Uterus (tissue), 4 donors: ENCODE results near the gene TMEM117. TPM values are rescaled to one million over a fixed set of nuclear protein-coding genes. Genes with fewer than 3 reads are reported as not detected.

ENCODE experiments used
- DNase-seq, 2 donors: peaks; one replicate each; pipeline ENCODE4 v3.0.0-alpha.2; 2019 to 2020
- H3K27ac ChIP-seq, 2 donors: fragments of 200-600 bp; sonication (generic); 1 replicate in 1 of 2; 2 replicates in 1 of 2; pipeline ENCODE4 v1.5.1; 2016 to 2018
- H3K27me3 ChIP-seq, 2 donors: fragments of 200-600 bp; sonication (generic); one replicate each; pipeline ENCODE4 v1.5.1; 2018 to 2019; ENCODE audit warnings: control low read depth in 1 of 2
- H3K36me3 ChIP-seq, 2 donors: fragments of 200-600 bp; sonication (generic); one replicate each; pipeline ENCODE4 v1.5.1; 2019; ENCODE audit warnings: control low read depth in 1 of 2
- H3K4me1 ChIP-seq, 2 donors: fragments of 200-600 bp; sonication (generic); one replicate each; pipeline ENCODE4 v1.5.1; 2018 to 2019; ENCODE audit warnings: control low read depth in 1 of 2
- H3K4me3 ChIP-seq, 2 donors: fragments of 200-600 bp; sonication (generic); 1 replicate in 1 of 2; 2 replicates in 1 of 2; pipeline ENCODE4 v1.5.1; 2018 to 2019; ENCODE audit warnings: mild to moderate bottlenecking in 1 of 2
- H3K9me3 ChIP-seq, 2 donors: fragments of 200-600 bp; sonication (generic); one replicate each; pipeline ENCODE4 v1.5.1; 2019; ENCODE audit warnings: control low read depth in 1 of 2
- POLR2A ChIP-seq, 2 donors: fragments of 450-650 bp; IDR thresholded peaks; one replicate each; pipeline ENCODE4 v1.6.1; 2016; ENCODE audit warnings: antibody characterized with exemption in 2 of 2, mild to moderate bottlenecking in 1 of 2, moderate library complexity in 1 of 2
- intact Hi-C: fragments of 100-400 bp; cut with DNase I; formaldehyde crosslinking; loops from one replicate; pipeline ENCODE4 v1.15.1; 2023; ENCODE audit warnings: low total_unique reads
- total RNA-seq, 4 donors: library from RNA; depleted of rRNA in 3 of 4; stranded (reverse); fragments of >200 nt in 3 of 4; gene quantifications; one replicate each; pipeline versions ENCODE4 v1.1.0 to v1.2.4, GENCODE V29; 2014 to 2023
- TF ChIP-seq, protein P1 (sequence below), 4 experiments: fragments of 200-600 bp in 2 of 4; fragments of 450-650 bp in 2 of 4; sonication (generic) in 2 of 4; IDR thresholded peaks; one replicate each; pipeline ENCODE4 v1.5.1; 2016 to 2019; ENCODE audit warnings: antibody characterized with exemption in 4 of 4, mild to moderate bottlenecking in 2 of 4, moderate library complexity in 1 of 4
- donor health status: DM: yes; HTN: yes; CAD: no.

The TMEM117 gene
- total RNA-seq, 4 donors from 2014 or later = 1.0 to 34.4 (median 6.1) TPM

DNA sequence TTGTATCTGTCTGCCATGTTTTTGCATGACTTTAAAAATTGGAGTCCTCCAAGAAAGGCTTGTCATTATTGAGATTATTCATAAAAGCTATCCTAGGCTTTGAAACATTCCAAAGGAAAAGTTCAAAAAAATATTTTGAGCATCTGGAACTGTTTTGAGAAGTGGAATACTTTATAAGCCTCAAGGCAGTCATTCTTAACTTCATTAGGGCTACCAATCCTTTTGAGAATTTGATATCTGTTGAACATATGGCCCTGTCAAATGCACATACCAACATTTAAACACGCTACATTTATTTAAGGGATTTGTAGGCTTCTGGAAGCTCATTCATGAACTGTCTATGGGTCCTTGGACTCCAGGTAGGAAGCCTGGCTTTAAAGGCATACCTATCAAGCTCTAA is 77.0 kb downstream of the TMEM117 start:
- Histone ChIP-seq H3K4me1 (no peaks in the 10 kb centered on the region), H3K27ac (no peak overlapping the region), H3K9me3 (no peaks in the 10 kb centered on the region), H3K36me3 (no peaks in the 10 kb centered on the region), H3K27me3 (no peaks in the 10 kb centered on the region), H3K4me3 (no peak overlapping the region)
- no peak for TF ChIP-seq POLR2A (IDR thresholded peaks at IDR 0.05)
- TF ChIP-seq, protein P1, sequence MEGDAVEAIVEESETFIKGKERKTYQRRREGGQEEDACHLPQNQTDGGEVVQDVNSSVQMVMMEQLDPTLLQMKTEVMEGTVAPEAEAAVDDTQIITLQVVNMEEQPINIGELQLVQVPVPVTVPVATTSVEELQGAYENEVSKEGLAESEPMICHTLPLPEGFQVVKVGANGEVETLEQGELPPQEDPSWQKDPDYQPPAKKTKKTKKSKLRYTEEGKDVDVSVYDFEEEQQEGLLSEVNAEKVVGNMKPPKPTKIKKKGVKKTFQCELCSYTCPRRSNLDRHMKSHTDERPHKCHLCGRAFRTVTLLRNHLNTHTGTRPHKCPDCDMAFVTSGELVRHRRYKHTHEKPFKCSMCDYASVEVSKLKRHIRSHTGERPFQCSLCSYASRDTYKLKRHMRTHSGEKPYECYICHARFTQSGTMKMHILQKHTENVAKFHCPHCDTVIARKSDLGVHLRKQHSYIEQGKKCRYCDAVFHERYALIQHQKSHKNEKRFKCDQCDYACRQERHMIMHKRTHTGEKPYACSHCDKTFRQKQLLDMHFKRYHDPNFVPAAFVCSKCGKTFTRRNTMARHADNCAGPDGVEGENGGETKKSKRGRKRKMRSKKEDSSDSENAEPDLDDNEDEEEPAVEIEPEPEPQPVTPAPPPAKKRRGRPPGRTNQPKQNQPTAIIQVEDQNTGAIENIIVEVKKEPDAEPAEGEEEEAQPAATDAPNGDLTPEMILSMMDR (IDR thresholded peaks at IDR 0.05) = no peak
- DNase-seq = no peak
- intact Hi-C loops = no loop called here

DNA sequence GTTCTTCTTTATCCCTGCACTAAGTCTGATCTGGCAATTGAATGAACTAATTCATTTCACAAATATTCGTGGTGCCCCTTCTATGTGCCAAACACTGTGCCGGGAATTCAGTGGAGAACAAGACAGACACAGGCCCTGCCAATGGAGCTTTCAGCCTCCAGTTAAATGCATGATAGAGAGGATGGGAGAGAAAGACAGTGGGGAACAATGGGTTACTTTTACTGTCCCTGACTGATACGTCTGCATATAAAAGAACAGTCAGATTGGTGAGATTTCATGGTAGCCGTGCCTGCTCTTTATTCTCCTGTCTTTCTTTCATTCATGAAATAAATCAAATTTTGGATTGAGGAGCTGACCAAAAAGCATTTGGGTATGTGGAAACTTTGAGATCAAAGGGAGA is 78.5 kb downstream of the TMEM117 start:
- H3K4me1 ChIP-seq = no peaks in the 10 kb centered on the region

DNA sequence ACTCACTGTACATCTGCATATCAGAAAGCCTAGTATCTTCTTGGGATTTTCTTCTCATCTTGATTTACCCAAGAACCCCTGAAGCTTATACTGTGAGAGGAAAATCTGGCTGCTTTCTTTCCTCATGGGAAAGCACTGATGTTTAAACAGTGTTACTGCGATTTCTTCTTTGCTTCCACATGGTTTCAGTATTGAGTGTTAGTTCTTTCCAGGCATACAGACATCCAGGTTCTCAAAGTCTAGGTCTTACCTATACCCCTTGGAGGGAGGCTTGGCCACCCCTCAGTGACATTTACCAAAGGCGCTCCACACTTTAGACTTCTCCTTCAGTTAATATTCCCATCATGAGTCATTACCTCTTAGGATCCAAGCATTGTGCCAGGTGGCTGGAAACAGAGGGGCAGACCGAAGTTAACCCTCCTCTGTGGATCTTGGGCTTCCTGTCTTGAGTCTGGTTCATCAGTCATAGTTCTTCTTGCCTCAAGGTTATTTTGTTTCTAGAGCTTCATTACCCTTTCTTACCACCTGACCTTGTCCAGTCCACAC is 79.1 kb downstream of the TMEM117 start:
- Histone ChIP-seq H3K27ac (no peak overlapping the region), H3K4me3 (no peak overlapping the region), H3K9me3 (no peaks in the 10 kb centered on the region), H3K27me3 (no peaks in the 10 kb centered on the region), H3K4me1 (no peaks in the 10 kb centered on the region), H3K36me3 (no peaks in the 10 kb centered on the region)
- TF ChIP-seq POLR2A (IDR thresholded peaks at IDR 0.05) = no peak
- TF ChIP-seq, protein P1 (IDR thresholded peaks at IDR 0.05) = no peak
- DNase-seq = no peak
- intact Hi-C loops = no loop called here

More for the DNA sequence above, 78.5 kb downstream of the TMEM117 start:
- H3K27ac ChIP-seq = no peak overlapping the region
- TF ChIP-seq, protein P1 (IDR thresholded peaks at IDR 0.05) = no peak
- TF ChIP-seq POLR2A (IDR thresholded peaks at IDR 0.05) = no peak
- H3K9me3 ChIP-seq = no peaks in the 10 kb centered on the region
- DNase-seq = no peak
- no peak overlapping the region for H3K4me3 ChIP-seq
- no peaks in the 10 kb centered on the region for H3K36me3 ChIP-seq
- H3K27me3 ChIP-seq = no peaks in the 10 kb centered on the region
- intact Hi-C loops = no loop called here

DNA sequence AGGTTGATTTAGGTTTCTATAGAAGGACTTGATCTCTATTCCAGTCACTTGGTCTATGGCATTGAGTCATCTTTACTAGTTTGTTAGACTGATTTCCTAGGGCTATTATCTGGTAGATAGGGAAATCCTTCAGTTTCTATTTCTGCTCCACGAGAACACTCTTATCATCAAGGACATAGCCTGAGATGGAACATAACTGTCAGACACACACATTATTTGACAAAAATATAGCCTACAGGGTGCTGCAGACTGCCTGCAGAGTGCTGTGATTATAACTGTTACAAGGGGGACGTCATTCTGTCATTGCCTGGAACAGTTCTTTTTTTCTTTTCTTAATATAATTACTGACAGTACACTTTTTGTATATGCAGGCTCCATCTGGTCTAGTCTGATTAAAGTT is 82.0 kb downstream of the TMEM117 start:
- H3K27me3 ChIP-seq = no peaks in the 10 kb centered on the region
- H3K4me1 ChIP-seq = no peaks in the 10 kb centered on the region
- H3K9me3 ChIP-seq = no peaks in the 10 kb centered on the region
- no peak overlapping the region for H3K27ac ChIP-seq
- TF ChIP-seq, protein P1 (IDR thresholded peaks at IDR 0.05) = no peak
- no peak for TF ChIP-seq POLR2A (IDR thresholded peaks at IDR 0.05)
- intact Hi-C loops = no loop called here
- no peaks in the 10 kb centered on the region for H3K36me3 ChIP-seq
- DNase-seq = no peak
- H3K4me3 ChIP-seq = no peak overlapping the region

DNA sequence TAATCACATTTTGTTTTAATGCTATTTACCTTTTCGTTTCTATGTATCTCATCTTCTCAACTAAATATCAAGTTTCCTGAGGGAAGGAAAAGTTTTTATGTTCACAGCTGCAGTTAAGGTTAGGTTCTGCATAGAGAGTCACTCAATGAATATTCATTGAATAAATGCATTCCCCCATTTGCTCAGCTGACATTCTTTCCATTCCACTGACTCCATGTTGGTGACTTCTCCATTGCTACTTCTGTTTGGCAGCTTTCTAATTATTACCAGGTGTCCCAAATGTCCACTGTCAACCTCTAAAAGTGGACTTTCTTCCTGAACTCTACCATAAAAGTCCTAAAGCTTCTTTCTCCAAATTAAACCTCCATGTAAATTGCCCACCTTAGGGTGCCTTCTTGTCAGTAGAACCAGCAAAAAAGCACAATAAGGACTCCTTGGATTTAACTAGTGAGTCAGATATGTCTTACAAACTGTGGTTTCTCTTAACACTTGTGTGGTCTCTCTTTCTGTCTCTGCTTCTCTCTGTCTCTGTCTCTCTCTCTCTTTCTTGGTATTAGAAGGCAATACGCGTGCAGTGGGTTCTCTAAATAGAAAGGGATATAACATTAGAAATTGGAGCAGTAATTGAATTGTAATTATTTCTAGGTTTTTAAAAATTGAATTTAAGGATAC is 85.9 kb downstream of the TMEM117 start:
- no peaks in the 10 kb centered on the region for H3K27me3 ChIP-seq
- TF ChIP-seq, protein P1 (IDR thresholded peaks at IDR 0.05) = no peak
- TF ChIP-seq POLR2A (IDR thresholded peaks at IDR 0.05) = no peak
- DNase-seq = no peak
- intact Hi-C loops = no loop called here
- H3K4me1 ChIP-seq = no peaks in the 10 kb centered on the region
- no peak overlapping the region for H3K27ac ChIP-seq
- no peaks in the 10 kb centered on the region for H3K36me3 ChIP-seq
- H3K4me3 ChIP-seq = no peak overlapping the region
- no peaks in the 10 kb centered on the region for H3K9me3 ChIP-seq
